HK-2 (cell line): ENCODE data around the gene VPS37B.
A peak's percentile ranks its signal among the peaks of the same experiment; 100 is the strongest.

Experiments used
- DNase-seq: peaks from one replicate; pipeline ENCODE4 v3.0.0-alpha.2; 2018; ENCODE audit not compliant: unreplicated experiment

The VPS37B gene

GRCh38 chr12:122840580-122841513, 55.1 kb downstream of the VPS37B start:
- DNase-seq = no peak

- DNase-seq = no peak
Measured at GRCh38 chr12:122839907-122840554, 55.9 kb downstream of the VPS37B start.

DNA sequence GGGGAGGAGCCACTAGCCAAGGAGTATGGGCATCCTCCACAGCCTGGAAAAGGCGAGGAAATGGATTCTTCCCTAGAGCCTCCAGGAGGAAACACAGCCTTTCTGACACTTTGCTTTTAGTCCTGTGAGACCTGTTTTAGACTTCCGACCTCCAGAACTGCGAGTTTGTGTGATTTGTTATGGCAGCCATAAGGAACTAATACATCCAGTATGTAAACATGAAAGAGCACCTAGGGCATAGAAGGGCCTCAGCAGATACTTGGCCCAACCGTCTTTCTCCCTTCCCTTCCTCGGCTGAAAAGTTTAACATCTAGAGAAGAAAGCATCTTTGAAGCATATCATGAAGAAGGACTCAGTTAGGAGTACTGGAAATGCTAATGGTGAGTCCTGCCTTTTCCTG, 57.1 kb downstream of the VPS37B start:
- DNase-seq = no peak

GRCh38 chr12:122837306-122838265, 58.3 kb downstream of the VPS37B start:
- DNase-seq = peak; percentile 68

DNA sequence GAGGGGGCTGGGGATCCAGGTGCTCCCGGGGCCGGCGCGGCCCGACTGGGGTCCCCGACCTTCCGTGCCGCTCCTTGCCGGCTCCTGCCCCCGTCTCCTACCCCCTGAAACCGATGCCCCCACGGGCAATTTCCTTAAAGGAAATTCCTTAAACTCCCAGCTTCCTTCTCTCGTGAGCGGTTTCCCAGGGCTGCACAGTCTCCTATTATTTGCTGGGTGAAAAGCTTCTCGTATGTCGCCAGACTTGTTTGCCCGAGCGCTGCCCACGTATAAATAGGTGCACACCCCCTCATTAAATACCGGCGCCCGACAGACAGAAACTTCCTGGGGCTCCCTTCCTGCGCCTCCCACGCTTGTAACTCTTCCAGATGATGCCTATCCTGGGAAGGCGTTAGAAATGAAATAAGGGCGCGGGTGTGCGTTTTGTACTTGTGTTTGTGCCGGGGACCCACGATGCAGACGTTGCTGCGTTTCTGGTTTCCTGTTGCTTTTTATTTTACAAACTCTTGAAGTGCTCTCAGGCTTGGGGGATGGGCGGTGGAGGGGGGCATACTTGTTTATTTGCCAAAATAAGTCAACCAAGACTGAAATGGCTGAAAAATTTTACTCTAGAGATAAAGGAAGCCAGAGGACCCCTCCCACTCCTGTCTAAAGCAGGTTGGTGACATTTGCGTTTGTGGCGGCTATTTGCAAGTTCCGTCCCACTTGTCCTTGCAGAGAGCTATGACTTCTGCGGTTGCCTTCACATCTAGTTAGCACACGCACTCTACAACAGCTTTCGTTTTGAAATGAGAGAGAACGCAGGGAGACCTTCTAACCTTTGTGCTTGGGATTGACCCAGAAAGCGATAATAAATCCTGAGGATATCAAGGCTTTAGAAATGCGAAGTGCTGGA, 59.6 kb downstream of the VPS37B start:
- peak; percentile 52 for DNase-seq

GRCh38 chr12:122835750-122836026, 60.2 kb downstream of the VPS37B start:
- peak; percentile 38 for DNase-seq

DNA sequence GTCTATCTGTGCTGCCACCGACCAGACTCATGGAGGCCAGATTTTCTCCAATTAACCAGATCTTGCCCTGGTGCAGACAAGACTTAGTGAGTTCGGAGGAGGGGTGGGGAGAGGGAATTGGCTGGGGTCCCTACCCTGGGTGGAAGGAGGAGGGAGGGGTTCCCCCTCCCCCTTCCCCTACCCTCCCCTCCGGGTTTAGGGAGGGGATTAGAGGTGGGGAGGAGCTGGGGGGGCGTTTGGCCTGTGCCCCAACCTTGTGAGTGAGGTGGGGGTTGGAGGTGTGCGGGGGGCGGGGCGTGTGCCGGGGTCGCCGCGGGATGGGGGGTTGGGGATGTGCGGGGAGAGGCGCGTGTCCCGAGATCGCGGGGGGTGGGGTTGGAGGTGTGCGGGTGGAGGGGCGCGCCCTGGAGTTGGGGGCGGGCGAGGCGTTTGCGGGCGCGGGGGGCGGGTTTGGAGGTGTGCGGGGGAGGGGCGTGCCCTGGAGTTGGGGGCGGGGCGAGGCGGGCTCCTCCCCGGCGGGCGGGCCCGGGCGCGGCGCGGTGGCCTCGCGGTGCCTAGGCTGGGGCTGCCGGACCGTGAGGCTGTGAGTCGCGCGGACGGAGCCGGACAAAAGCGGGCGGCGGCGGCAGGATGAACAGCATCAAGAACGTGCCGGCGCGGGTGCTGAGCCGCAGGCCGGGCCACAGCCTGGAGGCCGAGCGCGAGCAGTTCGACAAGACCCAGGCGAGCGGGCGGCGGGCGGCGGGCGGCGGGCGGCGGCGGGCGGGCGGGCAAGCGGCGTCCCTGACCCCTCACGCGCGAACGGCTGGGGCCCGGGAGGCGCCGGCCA, 60.8 kb downstream of the VPS37B start, which contains the start of gene HIP1R:
TSS of gene HIP1R (plus strand) at position 537 of the 829 bp plus-strand sequence. CDS start at position 631, 94 bp downstream.
- DNase-seq = peak; percentile 56

GRCh38 chr12:122834104-122834920, 61.6 kb downstream of the VPS37B start:
- DNase-seq = peak; percentile 62

DNA sequence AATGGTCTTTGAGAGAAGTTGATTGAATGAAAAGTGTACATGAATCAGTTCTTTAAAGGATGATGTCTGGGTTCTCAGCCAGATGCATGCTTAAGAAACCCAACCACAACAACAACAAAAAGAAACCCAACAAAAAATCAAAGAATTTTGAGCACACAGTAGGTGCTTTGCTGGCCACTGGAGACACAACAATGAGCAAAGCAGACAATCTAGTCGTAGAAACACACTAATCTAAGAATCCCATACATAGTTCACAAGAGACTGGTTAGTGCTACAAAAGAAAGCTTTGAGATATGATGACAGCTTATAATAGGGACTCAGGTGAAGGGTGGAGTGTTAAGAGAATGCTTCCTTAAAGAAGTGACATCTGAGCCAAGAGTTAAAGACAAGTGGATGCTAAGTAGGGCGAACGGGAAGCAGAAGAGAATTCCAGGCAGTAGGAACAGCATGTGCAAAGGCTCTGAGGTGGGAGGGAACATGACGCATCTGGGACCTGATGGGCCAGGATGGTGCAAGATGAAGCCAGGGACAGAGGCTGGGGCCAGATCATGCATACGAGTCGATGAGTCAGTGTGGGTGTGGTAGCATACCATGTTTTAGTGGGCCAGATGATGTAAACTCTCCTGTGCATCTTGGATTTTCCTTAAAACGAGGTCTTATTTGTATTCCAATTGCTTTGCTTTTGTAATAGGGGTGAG, 65.3 kb downstream of the VPS37B start:
- peak; percentile 39 for DNase-seq

- no peak for DNase-seq
Measured at GRCh38 chr12:122827258-122827657, 68.7 kb downstream of the VPS37B start.

DNA sequence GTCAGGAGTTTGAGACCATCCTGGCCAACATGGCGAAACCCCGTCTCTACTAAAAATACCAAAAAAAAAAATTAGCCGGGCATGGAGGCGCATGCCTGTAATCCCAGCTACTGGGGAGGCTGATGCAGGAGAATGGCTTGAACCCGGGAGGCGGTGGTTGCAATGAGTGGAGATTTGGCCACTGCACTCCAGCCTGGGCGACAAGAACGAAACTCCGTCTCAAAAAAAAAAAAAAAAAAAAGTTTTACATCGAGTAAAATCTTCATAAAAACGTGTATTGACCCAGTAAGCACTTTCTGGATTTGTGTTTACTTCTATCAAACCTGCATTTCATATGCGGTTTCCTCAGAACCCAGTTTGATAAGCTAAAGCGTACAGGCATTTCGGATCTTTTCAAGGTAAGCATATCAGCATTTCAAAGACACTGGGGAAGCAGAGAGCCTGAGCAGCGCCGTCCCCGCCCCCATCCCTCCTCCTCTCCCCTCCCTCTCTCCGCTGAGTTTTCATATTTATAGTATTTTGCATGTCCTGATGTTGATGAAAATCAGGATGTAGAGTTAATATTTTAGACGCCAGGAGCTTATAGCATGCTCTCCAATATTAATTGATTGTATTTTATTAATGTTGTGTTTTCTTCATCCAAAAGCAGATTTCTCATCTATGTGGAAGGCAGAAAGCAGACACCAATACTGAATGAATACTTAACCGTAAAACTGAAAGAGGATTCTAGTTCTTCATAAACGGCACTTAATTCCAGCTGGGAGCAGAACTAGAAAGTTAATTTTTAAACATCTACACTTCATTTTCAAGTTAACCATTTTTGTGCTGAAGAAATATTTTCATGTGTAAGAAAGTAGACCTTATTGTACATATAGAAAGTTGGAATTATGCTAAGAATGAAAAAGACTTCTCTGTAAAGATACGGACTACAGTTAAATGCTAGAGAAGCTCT, 69.9 kb downstream of the VPS37B start:
- no peak for DNase-seq

DNA sequence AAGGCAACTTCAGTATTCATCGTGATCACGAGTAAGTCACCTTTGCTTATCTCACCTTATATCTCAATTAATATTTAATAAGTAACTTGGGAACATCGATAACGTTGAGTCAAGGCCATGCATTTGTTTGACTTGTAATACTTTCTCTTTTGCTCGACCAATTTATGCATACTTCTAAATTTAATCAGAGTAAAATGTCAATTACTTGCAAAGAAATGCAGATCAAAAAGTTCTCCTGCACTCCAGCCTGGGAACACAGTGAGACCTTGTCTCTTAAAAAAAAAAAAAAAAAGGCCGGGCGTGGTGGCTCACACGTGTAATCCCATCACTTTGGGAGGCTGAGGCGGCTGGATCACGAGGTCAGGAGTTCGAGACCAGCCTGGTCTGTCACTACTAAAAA, 72.5 kb downstream of the VPS37B start:
- no peak for DNase-seq

DNA sequence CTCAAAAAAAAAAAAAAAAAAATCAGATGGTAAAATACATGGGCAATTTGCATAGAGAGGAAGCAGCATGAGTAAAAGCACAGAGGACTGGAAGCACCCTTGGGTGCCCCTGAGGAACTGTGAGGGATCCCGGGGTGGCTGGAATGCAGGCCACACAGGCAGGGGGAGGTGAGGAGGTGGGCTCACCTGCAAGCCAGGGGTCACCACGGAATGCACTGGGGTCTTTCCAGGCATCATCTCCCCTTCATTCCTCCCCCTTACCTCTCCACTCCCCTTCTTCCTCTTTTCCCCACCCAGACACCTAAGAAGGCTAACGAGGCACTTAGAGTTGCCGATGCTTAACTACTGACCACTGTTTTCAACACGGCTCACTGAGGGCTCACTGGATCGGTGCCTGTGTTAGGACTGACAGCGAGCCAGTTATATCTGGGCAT, 75.1 kb downstream of the VPS37B start:
- no peak for DNase-seq

GRCh38 chr12:122820138-122820537, 75.8 kb downstream of the VPS37B start:
- DNase-seq = no peak

- DNase-seq = no peak
Measured at GRCh38 chr12:122819209-122819785, 76.6 kb downstream of the VPS37B start.
